DMS53 (cell line): ENCODE measurements around the gene ABI2.

Experiments used
- DNase-seq: peaks from one replicate; lab custom pipeline; 2025; lab: John Stamatoyannopoulos, UW

Gene ABI2

GRCh38 chr2:203431391-203432185 lies 103.4 kb downstream of the ABI2 start:
- DNase-seq, result no peak

GRCh38 chr2:203432811-203433210 lies 104.6 kb downstream of the ABI2 start:
- no peak for DNase-seq

DNA sequence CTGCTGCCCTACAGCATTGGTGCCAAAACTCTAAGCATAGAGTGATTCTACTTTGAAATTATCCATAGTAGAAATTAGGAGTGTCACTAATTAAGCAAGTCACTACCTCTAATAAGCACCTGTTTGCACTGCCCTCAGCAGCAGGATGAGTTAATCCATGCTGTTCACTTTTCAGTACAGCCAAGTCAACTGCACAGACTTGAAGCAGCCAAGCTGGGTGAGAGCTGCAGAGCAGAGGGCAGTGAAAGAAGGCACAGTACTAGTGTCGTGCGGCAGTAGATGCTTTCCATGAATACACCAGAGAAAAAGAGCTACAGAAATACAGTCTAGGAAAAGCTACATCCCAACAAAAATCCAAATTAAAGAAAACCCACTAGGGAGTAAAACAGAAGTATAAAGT lies 108.3 kb downstream of the ABI2 start:
- no peak for DNase-seq

DNA sequence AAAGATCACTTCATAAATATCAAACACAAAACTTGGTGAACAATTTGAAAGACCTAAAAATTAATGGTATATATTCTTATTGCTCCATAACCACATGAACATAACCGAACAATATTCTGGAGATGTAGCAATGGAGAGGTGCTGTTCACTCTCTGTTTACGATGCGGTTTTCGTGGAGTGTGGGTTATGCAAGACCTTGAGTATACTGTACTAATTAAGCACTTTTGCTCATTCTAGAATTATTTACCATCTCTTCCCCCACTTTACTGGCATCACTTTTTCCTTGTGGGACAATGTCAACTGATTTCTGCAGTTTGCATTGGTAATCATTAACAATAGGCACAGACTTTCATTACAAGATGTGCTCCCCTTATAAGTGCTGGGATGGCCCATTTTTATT lies 109.3 kb downstream of the ABI2 start:
- no peak for DNase-seq

- peak; percentile 9 for DNase-seq
Observed at GRCh38 chr2:203438528-203438927, 110.3 kb downstream of the ABI2 start.

DNA sequence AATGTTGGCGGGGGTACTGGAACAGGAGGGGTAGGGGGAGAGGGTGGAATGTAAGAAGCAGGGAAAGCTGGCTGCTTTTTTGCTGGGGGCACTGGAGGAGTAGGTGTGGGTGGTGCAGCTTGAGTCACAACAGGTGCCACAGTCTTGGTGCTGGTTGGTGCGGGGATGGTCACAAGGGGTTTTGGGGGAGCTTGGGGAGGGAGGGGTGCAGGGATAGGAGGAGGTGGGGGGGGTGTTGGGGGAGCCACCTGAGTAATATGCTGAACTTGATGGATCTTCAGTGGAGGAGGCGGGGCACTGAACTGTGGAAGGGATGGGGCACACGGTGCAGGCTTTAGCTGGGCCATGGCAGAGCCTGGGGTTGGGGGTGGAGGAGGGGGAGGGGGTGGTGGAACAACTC lies 112.5 kb downstream of the ABI2 start:
- no peak for DNase-seq

DNA sequence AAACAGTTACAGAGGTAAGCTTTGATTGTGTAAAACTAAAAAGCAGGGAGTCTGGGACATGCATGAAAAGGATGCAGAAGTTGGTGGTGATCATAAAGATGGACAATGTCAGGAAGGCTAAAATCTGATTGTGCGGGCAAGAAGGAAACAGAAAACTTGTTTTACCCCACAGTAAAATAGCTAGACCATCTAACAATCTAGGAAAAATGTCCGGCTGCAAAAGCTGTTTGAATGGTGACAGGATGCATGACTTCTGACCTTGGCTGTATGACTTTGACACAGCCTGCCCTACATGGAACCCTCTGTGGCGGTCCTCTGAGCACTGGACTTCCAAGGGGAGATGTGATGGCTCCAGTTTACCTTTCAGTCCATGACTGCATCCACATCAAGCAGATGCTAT lies 113.3 kb downstream of the ABI2 start:
- DNase-seq, result no peak

DNA sequence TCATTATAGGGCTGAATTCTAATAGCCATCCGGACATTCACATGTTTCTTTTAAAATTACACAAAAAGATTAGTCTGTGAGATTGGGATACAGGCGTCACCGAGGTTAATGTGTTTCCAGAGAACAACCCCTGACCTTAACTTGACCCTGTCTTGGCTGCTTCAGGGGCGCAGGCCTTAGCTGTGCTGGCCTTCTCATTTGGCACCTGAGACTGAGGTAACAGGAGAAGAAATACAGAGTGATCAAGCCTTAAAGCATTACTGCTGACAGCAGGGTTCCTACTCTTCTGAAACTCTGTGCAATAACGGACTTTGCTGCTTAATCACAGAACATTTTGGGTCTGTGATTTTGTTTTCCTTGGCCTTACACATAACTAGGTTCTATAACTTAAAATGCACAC lies 114.3 kb downstream of the ABI2 start:
- no peak for DNase-seq

- no peak for DNase-seq
Observed at GRCh38 chr2:203444738-203445137, 116.5 kb downstream of the ABI2 start.

DNA sequence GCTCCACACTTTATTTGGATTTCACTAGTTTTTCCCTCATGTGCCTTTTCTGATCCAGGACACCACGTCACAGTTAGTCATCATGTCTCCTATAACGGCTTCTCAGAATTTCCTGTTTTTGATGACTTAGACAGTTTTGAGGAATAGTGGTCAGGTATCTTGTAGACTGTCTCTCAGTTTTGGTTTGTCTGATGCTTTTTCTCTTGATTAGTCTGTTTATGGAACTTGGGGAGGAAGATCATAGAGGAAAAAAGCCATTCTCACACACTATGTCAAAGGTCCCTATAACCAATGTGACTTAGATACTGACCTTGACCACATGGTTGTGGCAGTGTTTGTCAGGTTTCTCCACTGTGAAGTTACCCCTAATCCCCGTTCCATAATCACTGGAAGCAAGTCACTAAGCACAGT lies 117.9 kb downstream of the ABI2 start:
- DNase-seq, result no peak

DNA sequence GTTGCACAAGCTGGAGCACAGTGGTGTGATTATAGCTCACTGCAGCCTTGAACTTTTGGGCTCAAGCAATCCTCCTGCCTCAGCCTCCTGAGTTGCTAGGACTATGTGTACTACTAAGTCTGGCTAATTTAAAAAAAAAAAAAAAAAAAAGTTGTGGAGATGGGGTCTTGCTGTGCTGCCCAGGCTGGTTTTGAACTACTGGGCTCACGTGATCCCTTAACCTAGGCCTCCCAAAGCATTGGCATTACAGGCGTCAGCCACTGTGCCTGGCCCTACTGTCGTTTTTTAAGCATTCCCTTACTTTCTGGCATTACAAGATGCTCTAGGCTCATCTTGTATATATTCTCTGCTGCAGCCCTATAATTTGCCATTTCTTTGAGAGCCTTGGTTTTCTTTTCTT lies 118.6 kb downstream of the ABI2 start:
- no peak for DNase-seq

DNA sequence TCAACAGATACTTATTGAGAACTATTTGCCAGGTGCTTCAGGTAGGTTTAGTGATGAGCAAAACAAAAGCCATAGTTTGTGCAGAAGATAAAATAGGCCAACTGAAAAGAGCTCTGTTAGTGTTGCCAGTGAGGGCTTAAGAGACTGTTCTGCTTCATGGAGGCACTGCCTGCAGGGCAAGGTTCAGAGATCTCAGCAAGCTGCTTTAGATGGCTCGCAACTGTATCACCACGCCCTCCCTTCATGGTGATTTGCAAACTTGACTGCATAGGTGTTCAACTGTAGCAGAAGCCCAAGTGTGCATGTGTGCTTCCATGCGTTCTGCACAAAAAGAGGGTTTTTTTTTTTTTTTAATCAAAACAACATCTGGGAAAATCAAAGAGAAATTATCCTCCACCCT lies 122.4 kb downstream of the ABI2 start:
- no peak for DNase-seq

DNA sequence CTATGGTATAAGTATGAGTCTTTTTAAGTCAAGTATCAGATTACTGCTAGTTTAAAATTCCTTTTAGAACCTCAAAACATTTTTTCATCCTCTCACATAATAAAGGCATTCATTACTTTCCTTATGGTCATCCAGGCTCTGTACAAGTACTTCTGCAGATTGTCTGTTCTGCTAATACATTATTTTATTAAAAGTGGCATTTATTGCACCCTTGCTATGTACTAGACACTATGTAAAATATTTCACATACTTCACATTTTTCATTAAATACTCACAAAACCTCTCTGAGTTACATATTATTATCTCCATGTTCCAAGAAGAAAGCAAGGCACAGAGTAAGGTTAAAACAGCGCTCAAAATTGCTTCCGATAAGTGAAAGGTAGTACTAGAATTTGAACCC lies 122.8 kb downstream of the ABI2 start:
- no peak for DNase-seq

DNA sequence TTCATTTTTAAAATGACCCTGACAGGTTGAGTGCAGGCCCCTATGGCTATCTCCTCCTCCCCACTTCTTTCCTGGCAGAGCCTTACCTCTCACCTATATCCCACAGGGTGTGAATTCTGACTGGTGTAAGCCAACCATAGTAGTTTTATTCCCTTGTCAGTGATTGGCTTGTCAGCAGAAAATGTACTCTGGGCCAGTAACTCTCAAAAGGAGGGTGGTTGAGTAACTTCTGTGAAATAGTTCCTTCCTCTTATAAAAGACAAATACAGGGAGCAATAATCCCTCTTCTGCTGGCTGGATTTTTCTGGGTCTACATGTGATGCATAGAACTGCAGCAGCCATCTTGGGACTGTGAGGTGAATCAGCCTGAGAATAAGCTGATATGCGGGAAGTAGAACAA lies 123.5 kb downstream of the ABI2 start:
- DNase-seq, result no peak

- peak; percentile 75 for DNase-seq
Observed at GRCh38 chr2:203453858-203454451, 125.8 kb downstream of the ABI2 start.

- no peak for DNase-seq
Observed at GRCh38 chr2:203455209-203455608, 127.0 kb downstream of the ABI2 start.

DNA sequence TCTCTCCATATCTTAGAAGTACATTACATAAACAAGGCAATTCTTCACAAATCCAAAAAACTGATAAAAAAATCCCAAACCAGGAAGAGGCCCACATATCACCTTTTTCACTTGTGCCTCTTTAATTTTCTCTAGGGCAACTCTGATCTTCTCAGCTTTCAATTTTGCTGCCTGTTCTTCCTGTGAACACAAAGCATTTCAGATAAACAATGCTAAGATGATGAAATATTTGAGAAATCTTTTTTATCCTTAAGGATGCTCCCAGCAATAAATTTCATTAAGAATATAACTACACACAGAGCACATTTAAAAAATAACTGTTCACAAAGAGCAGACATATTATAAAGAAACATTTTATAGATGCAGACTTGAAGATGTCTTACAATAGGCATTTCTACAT lies 133.6 kb downstream of the ABI2 start:
- DNase-seq, result no peak

- no peak for DNase-seq
Observed at GRCh38 chr2:203462308-203462707, 134.1 kb downstream of the ABI2 start.

DNA sequence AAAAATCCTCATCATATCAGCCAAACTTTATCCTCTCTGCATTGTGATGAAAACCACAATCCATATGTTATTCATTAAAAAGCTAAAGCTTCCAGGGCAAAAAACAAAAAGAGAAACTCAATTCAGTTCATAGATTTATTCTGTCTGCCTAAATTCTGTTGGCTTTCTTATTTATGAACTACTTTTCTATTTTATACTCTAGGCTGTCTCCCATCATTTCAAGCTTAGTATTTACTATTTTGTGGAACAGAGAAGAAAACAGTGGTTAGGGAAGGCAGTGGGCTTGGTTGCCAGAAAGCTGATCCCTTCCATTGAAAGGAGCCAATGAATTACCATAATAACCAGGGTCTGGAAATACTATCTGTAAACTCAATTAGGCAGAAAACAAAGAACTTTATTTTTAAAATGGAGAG lies 135.1 kb downstream of the ABI2 start:
- no peak for DNase-seq

DNA sequence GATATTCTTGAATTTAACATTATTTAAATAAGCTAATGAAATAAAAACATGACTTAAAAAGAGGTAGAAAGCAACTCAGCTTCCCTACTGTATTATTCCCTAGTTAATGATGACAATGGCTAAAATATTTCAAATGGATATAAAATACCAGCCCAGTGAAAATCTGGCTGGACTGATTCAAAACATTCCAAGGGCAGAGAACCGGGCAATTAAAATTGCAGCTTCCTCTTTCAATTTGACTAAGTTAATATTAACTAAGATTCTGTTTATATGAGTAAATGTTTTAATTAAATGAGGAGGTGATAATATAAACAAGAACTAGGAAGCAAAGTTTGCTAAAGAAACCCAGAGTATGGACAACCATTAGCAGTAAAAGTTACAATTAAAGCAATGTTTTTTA lies 141.4 kb downstream of the ABI2 start:
- no peak for DNase-seq

DNA sequence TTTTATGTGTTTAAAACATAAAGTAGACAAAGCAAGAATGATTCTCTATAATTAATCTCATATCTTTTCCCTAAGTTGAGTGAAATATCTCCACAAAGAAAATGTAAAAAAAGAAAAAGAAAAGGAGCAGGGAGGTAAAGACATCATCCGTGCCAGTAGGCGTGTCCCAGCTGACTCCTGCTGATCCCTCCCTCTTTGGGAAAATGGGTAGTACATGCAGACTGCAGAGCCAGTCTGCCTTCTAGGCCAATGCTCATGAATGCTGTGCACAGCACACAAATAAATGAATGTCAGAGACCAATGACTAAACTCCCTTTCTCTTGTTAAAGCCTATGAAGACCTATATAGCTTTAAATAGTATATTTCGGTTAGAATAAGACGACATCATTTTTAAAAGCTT lies 142.2 kb downstream of the ABI2 start:
- peak; percentile 11 for DNase-seq

DNA sequence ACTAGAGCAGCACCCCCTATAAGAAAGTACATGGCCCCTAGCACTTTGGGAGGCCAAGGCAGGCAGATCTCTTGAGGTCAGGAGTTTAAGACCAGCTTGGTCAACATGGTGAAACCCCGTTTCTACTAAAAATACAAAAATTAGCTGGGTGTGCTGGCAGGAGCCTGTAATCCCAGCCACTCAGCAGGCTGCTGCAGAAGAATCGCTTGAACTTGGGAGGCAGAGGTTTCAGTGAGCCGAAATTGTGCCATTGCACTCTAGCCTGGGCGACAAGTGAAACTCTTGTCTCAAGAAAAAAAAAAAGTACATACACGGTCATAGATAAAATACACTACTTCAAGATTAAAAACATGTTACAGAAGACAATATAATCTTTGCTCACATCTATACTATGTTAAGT lies 143.1 kb downstream of the ABI2 start:
- DNase-seq, result no peak

GRCh38 chr2:203476881-203477280 lies 148.7 kb downstream of the ABI2 start:
- DNase-seq, result no peak

DNA sequence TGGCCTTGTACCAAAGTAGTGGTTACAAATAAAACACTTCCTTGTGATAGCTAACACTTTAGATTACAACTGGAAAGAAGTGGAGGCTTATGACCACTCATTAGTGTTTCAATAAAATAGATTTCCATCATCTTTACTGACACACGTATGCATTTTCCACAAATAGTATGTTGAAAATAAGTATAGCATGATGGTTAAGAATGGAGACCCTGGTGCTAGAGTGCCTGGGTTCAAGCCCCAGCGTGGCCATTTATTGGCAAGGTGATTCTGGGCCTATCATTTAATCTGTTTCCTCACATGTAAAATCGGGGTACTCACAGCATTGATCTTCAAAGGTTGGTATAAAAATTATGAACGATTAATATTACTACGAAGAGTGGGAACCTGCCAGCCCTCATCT lies 152.4 kb downstream of the ABI2 start:
- no peak for DNase-seq
